Activated T-cell treated with anti-CD3 and anti-CD28 coated beads, Interleukin-2, amount 50 U/mL, for 1 hour (primary cell): ENCODE data around the gene GPR107.

Source experiments
- DNase-seq: peaks from one replicate; pipeline ENCODE4 v3.0.0-alpha.2; 2020

The GPR107 gene

GRCh38 chr9:130188860-130189481 lies 135.3 kb downstream of the GPR107 start:
- no peak for DNase-seq
